NCI-H1436 (cell line): Measurements from ENCODE around the gene PLPPR2.
"Not testable (repeated sequence)": the region's sequence is repeated elsewhere in the genome, so short reads cannot be mapped to it uniquely, and the experiment has no call there.

Source experiments
- DNase-seq: peaks from one replicate; lab custom pipeline; 2025; lab: John Stamatoyannopoulos, UW

The PLPPR2 gene

DNA sequence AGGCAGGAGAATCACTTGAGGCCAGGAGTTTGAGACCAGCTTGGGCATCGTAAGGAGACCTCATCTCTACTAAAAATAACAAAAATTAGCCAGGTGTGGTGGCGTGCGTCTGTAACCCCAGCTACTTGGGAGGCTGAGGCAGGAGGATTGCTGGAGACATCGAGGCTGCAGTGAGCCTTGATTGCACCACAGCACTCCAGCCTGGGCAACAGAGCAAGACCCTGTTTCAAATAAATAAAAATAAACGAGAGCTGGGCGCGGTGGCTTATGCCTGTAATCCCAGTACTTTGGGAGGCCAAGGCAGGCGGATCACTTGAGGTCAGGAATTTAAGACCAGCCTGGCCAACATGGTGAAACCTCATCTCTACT, 15.1 kb upstream of the PLPPR2 start:
- not testable (repeated sequence) for DNase-seq

DNA sequence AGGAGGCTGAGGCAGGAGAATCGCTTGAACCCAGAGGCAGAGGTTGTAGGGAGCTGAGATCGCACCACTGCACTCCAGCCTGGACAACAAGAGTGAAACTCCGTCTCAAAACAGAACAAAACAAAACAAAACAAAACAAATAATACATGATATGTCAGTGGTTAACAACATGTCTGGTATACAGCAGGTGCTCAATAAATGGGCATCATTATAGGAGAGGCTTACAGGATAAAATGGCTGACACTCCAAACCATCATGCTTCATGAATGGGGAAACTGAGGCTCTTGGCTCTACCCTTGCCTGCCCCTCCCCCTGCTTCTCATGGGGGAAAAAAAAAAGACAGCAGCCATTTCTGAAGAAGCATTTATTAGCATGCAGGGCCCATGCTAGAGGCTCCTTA, 12.8 kb upstream of the PLPPR2 start:
- no peak for DNase-seq

DNA sequence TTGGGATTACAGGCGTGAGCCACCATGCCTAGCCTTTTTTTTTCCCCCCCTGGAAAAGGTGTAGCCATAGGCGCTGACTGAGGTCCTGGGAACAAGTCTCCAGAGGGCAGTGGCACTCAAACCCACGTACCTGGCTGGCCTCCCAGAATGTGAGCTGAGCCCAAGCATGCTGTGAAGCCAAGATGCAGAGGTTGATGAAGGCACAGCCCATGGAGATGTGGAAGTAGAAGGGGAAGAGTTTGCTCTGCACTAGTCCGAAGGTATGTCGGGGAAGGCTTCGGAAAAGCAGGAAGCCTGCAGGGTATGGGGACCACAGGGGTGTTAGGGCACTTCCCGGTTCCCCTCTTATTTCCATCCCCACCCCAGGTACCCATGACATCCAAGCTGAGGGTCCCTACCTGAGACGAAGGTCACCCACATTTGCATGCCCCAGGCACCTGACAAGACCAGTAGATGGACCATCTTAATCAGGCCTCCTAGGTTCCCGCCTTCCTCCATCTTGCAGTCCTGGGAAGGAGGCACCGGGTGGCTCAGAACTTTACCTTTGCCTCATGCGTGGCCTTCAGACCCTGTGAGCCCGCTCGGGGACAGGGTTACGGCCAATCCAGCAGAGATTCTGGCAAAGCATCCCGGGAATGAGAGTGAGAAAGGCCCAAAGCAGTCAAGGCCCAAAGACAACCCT, 10.0 kb upstream of the PLPPR2 start:
- DNase-seq: no peak

DNA sequence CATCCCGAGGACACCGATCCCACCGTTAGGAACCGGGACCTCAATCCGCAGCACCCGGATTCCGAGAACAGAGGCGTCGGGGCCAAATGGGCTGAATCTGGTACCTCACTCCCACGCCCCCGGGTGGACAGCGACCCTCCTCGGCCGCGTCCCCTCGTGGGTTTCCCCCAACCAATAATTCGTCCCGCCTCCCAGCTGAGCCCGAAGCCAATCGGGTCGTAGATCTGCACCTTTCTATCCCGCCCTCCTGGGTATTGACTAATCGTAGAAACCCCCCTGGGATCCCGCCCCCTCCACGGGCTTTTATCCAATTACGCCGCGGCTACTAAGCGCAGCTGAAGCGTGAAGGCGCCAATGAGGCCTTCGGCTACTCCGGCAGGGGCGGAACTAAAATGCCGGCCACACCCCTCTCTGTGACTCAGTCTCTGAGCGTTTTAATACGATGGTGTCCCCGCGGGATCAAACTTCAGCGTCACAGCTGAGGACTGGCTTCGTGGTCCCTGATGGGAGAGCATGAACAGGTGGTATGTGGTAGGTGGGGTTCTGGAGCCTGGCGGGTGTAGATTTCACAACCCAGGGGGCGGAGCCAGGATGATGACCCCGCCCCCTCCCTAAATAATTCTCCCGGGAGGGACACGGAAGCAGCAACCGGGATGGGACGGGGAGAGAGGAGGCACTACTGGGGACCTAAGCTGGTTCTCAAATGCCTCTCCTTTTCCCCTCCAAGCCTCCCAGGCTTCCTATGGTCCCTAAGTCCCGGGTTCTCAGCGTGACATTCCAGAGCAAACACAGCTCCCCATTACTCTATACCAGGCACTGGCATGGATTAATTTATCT, 8.9 kb upstream of the PLPPR2 start, which contains the start of the genes CCDC159 and TMEM205:
CCDC159 (plus strand) TSS at position 416 of the 837 bp plus-strand sequence; CDS start at position 504, 88 bp downstream.
TMEM205 (minus strand) TSS at position 165 of the 837 bp plus-strand sequence. CDS start 649 bp downstream, outside the sequence.
- peak; percentile 100 for DNase-seq

DNA sequence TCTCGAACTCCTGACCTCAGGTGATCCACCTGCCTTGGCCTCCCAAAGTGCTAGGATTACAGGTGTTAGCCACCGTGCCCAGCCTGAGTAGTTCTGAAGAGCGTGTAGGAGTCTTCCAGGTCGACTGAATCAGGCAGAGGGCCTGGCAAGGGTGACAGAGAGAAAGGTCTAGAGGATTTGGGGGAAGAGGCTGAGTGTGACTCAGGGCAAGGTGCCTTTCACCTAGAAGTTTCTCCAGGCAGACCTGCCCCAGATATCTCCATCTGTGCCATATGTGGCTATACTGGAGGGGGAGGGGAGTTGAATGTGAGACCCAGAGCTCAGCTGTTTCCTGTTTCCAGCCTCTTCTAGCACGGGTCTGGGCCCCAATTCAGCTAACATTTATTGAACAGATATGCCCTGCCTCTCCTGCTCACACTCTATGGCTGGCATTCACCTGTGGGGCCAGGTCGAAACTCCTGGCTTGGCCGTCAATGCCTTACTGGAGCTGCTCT, 7.6 kb upstream of the PLPPR2 start:
- no peak for DNase-seq

DNA sequence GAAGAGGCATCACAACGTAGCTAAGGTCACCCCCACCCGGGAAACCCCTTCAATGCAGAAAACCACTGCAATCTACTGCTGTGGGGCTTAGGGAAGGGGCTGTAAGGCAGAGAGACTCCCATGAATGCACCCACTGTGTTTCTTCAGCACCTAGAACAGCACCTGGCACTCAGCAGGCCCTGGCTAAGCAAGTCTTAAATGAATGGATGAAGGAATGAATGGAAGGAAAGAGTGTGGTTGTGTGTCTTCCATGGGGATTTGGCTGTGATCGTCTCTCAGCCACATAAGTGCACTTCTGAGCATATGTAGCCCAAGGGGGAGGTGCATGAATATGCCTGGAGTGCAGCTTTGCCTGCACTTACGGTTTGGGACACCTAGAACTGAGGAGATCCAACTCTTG, 6.1 kb upstream of the PLPPR2 start:
- no peak for DNase-seq

DNA sequence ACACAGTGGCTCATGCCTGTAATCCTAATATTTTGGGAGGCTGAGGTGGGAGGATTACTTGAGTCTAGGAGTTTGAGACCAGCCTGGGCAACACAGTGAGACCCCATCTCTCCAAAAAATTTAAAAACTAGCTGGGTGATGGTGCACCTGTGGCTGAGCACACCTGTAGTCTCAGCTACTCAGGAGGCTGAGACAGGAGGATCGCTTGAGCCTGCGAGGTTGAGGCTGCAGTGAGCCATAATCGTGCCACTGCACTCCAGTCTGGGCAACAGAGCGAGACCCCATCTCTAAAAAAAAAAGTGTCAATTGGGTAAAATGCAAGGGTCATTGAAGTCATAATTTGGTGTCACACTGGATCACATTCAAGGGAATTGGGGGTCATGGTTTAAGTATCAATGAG, 1.1 kb upstream of the PLPPR2 start:
- DNase-seq: not testable (repeated sequence)

DNA sequence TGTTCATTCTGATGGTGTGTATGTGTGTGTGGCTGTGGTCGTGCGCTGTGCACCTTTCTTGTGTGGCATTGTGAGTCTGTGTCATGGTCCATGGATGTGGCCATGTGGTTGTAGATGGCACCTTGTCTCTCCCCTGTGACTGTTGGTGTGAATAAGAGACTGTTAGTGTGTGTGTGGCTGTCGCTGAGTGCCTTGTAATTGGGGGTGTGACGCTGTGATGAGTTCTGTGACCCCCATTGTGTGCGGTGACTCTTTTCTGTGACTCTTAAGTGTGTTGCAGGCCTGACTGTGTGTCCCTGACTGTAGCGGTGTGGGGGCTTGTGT, 804 bp downstream of the PLPPR2 start:
- DNase-seq: no peak

DNA sequence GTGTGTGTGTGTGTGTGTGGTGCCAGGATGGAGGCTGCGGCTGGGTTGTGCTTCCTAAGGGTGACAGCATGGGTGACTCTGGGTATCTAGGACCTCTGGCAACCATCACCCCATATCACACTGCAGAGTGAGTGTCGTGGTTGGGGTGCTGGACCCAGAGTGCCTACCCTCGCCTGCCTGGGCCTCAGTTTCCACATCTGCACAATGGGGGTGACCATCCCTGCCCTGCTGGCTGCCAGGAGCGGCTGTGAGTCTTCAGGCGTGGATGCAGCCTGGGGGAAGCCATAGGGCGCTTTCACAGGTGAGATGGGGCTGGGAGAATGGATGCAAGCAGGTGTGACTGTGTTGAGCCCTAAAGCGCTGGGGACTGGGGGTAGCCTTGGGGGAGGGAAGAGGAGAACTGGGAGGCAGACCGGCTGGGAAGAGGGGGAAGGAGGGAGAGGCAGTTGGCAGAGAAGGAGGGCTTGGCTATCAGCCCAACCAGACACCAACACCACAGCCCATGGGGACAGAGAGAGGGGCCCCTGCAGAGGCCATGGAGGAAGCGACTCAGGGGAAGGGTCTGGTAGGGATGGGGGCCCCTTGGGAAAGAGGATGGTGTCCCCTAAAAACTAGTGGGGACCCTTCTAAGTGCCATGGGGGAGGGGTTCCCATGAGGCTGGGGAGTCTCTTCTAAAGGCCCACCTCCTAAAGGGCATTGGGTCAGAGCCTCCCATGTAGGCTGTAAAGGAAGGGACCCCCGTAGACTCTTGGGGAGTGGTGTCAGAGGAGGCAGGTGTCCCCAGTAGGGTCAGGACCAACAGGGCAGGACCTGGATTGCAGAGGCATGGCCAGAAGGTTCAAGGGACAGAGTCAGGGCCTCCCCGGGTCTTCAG, 1.7 kb downstream of the PLPPR2 start:
- DNase-seq: no peak

DNA sequence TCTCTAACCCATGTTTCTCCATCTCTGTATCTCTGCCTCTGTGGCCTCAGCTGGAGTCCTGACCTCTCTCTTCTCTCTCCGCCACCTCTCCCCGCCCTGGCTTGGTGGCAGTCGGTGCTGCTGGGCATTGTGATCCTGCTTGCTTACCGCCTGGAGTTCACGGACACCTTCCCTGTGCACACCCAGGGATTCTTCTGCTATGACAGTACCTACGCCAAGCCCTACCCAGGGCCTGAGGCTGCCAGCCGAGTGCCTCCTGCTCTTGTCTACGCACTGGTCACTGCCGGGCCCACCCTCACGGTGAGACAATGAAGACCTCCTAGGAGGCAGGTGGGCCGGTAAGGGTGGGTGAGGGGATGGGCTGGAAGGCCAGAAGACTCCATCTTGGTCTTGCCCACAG, 4.2 kb downstream of the PLPPR2 start:
- no peak for DNase-seq

DNA sequence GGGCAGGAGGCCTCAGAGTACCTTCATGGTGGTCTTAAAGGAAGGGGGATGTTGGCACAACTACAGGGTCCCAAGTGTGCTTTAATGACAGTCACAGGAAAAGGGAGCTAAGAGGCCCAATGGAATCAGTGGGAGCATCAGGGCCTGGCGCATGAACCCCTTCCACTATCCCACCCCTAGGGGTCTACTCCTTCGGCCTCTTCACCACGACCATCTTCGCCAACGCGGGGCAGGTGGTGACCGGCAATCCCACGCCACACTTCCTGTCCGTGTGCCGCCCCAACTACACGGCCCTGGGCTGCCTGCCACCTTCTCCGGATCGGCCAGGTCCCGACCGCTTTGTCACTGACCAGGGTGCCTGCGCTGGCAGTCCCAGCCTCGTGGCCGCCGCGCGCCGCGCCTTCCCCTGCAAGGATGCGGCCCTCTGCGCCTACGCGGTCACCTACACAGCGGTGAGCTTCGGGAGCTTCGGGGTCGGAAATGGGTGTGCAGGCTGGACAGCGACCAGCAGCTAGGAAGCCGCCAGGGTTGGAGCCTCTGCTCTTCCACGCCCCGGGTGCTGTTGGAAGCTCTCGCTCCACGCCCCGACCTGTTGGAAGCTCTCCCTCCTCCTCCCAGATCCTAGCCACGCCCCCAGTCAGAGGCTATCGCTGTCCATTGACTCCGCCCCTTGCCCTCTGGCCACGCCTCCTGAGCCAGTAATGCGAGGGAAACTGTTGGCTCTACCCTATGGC, 6.0 kb downstream of the PLPPR2 start:
- DNase-seq: no peak

DNA sequence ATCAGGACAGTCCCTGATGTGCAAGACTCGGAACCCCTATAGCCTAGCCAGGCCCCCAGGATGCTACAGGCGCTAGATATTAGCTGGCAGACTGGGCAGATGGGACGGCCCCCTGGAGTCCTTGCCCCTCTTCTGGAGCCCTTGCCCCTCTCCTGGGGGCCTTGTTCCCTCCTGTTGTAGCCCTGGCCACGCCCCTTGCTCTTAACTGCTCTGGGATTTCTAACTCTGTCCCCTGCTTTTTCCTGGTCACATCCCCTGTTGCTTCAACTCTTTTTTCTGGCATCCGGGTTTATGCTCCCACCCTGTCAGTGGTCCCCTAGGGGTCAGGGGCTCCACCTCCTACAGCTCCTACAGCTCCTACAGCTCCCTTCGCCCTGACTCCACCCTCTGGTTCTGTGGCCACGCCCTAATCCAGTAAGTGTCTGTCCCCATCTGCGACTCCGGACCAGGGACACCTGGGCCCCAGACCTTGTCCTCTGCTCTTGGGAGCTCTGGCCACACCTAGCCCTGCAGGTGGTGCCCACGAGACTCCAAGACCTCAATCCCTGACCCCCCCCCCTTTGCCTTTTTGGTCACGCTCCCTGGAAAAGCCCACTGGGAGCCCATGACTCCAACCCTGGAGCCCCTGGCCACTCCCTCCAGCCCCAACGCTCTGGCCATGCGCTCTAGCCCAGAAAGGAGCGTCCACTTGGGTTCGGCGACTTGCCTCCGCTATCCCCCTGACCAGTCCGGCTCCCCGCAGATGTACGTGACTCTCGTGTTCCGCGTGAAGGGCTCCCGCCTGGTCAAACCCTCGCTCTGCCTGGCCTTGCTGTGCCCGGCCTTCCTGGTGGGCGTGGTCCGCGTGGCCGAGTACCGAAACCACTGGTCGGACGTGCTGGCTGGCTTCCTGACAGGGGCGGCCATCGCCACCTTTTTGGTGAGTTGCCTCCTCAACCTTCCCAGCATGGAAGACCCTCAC, 6.8 kb downstream of the PLPPR2 start:
- no peak for DNase-seq

DNA sequence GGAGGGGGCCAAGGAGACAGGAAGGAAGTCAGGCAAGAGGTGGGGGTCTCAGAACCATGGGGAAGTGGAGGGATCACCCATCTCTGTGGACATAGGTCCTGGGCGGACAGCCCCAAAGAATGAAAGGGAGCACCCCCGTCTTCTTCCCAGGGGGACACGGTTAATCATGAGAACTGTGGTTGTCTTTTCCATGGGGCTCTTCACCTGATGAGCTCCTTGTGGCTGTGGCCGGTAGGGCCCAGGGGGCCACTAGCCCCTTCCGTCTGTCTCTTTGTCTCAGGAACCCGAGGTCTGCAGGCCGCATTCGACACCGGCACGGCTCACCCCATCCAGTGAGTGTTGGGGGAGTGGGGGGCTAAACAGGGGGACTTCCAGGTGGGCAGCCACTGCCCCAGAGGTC, 8.6 kb downstream of the PLPPR2 start:
- DNase-seq: no peak

DNA sequence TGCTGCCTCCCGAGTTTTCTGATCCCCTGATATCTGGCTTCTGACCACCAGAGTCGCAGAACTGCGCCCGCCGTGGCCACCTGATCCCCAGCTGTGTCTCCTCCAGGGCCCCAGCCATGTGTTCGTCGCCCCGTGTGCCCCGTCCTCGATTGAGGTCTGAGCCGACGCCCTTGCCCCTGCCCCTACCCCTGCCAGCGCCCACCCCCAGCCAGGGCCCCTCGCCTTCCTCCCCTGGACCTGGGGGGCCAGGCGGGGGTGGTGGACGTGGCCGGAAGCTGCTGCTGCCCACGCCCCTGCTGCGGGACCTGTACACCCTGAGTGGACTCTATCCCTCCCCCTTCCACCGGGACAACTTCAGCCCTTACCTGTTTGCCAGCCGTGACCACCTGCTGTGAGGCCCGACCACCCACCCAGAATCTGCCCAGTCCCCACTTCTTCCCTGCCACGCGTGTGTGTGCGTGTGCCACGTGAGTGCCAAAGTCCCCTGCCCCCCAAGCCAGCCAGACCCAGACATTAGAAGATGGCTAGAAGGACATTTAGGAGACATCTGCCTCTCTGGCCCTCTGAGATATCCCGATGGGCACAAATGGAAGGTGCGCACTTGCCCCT, 9.2 kb downstream of the PLPPR2 start:
- no peak for DNase-seq

DNA sequence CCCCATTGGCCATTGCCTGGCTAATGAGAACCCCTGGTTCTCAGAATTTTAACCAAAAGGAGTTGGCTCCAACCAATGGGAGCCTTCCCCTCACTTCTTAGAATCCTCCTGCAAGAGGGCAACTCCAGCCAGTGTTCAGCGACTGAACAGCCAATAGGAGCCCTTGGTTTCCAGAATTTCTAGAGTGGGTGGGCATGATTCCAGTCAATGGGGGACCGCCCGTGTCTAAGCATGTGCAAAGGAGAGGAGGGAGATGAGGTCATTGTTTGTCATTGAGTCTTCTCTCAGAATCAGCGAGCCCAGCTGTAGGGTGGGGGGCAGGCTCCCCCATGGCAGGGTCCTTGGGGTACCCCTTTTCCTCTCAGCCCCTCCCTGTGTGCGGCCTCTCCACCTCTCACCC, 9.7 kb downstream of the PLPPR2 start:
- DNase-seq: no peak

DNA sequence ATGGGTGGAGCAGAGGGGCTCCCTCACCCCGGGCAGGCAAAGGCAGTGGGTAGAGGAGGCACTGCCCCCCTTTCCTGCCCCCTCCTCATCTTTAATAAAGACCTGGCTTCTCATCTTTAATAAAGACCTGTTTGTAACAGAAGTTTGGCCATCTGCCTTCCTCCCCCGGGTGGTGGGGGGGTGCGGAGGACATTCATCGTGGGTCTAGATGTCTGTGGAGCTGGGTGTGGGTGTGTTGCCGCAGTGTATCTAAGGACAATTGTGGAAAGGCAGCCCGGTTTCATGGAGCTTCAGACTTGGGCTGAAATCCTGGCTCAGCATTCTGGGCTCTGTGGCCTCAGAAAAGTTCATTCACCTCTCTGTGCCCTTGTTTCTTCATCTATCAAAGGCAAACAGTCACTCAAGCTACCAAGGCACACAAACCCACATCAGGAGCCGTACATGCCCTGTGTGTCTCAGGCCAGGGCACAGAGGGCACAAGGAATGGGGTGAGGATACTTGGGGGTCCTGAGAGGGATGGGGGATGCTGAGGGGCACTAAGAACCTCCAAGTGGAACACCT, 10.4 kb downstream of the PLPPR2 start:
- no peak for DNase-seq

DNA sequence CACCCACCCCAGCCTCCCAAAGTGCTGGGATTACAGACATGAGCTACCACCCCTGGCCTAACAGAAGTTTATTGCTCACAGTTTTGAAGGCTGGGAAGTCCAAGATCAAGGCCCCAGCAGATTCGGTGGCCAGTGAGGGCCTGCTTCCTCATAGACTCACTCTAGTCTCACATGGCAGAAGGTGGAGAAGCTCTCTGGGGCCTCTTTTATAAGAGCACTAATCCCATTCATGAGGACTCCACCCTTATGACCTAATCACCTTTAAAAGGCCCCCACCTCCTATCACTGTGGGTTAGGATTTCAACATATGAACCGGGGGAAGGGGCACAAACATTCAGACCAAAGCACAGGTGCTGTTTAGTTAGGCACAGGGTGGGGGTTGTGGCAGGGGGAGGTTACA, 12.3 kb downstream of the PLPPR2 start:
- no peak for DNase-seq

DNA sequence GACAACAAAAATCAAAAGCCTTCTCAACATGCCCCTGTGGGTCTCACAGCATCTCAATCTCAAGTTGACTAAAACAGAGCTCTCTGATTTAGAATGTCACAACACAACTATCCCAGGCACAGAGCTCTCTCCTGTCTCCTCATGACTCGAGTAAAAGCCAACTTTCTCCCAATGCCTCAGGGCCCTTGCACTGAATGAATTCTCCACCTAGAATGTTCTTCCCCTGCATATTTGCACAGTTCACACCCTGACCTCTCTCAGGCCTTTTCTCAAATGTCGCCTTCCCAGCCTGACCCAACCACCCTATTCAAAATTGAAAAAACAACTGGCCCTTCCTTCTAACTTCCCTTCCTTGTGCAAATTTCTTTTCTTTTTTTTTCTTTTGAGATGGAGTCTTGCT, 15.5 kb downstream of the PLPPR2 start:
- DNase-seq: no peak

DNA sequence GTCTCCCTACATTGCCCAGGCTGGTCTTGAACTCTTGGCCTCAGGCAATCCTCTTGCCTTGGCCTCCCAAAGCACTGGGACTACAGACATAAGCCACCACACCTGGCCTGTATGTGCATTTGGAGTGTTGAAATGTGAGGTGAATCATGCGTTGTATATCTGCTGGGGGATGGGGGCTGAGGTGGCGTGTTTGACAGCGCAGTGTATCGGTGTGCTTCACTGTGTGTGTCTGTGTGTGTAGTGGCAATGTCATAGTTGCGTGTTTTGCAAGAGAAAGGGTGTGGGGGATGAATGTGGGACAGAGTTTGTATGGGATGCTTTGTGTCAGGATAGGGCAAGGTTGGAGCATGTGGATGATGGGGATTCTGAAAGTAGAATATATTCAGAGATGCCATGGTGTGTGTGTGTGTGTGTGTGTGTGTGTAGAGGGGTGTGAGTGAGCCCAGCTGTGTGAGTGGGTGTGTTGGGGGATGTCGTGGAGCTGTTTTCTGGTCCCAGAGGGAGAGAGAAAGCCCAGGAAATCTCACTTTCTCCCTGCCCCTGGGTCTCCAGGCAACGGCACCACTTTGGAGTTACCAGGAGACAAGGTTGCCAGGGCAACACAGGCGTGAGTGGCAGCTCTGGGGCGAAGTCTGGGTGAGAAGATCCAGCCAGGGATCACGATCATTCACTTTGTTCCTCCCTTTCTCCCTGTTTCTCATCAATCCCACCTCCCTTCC, 18.1 kb downstream of the PLPPR2 start:
- peak; percentile 87 for DNase-seq
